Brain microvascular endothelial cell (primary cell): Measurements from ENCODE around the gene FAM131C.

Experiments used
- DNase-seq: peaks from one replicate; pipeline ENCODE4 v3.0.0-alpha.2; 2020
- H3K27ac ChIP-seq: fragments of 250-450 bp; sonication (Bioruptor Pico); 2 replicates; pipeline ENCODE4 v1.5.1; 2020; ENCODE audit warnings: mild to moderate bottlenecking, moderate library complexity
- H3K27me3 ChIP-seq: fragments of 250-450 bp; sonication (Bioruptor Pico); replicated peaks from 2 replicates; pipeline ENCODE4 v1.5.1; 2020; ENCODE audit warnings: mild to moderate bottlenecking
- H3K36me3 ChIP-seq: fragments of 250-450 bp; sonication (Bioruptor Pico); replicated peaks from 2 replicates; pipeline ENCODE4 v1.5.1; 2020; ENCODE audit warnings: mild to moderate bottlenecking
- H3K4me3 ChIP-seq: 2 replicates; pipeline ENCODE4 v1.5.1; 2011; ENCODE audit warnings: low read depth, mild to moderate bottlenecking, control low read depth, low read length, moderate library complexity
- in situ Hi-C: cut with HindIII; loops from 2 replicates; pipeline ENCODE4 v1.10.0; 2017; ENCODE audit warnings: low sequenced_read_pairs, low pct_ligation_motif_present
- TF ChIP-seq, protein P1 (sequence below): IDR thresholded peaks from 2 replicates; pipeline ENCODE4 v1.5.1; 2011; ENCODE audit warnings: low read depth, mild to moderate bottlenecking, moderate library complexity, low read length, control low read depth, inconsistent platforms; ENCODE audit errors: missing control alignments

The FAM131C gene

DNA sequence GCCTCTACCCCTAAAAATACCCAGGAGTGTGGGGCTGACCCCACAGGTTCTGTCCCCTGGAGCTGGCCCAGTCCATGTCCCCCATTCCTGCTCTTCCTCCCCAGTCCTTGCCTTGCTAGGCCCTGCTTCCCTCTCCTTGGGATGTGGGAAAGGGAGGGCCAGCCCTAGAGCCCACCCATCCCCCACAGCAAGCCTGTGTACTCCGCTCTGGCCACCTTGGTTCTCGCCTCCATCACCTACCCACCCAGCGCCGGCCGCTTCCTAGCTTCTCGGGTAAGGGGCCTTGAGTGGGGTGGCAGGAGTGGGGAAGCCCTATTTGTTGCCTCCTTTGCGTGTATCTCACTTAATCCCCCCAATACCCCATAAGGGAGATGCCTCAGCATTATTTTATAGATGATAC, 23.1 kb downstream of the FAM131C start:
- DNase-seq = no peak
- no peak overlapping the region for H3K27ac ChIP-seq
- in situ Hi-C loops = no loop called here
- H3K4me3 ChIP-seq = no peak overlapping the region
- H3K36me3 ChIP-seq = no peaks in the 10 kb centered on the region
- no peaks in the 10 kb centered on the region for H3K27me3 ChIP-seq
- TF ChIP-seq, protein P1, sequence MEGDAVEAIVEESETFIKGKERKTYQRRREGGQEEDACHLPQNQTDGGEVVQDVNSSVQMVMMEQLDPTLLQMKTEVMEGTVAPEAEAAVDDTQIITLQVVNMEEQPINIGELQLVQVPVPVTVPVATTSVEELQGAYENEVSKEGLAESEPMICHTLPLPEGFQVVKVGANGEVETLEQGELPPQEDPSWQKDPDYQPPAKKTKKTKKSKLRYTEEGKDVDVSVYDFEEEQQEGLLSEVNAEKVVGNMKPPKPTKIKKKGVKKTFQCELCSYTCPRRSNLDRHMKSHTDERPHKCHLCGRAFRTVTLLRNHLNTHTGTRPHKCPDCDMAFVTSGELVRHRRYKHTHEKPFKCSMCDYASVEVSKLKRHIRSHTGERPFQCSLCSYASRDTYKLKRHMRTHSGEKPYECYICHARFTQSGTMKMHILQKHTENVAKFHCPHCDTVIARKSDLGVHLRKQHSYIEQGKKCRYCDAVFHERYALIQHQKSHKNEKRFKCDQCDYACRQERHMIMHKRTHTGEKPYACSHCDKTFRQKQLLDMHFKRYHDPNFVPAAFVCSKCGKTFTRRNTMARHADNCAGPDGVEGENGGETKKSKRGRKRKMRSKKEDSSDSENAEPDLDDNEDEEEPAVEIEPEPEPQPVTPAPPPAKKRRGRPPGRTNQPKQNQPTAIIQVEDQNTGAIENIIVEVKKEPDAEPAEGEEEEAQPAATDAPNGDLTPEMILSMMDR = no peak

DNA sequence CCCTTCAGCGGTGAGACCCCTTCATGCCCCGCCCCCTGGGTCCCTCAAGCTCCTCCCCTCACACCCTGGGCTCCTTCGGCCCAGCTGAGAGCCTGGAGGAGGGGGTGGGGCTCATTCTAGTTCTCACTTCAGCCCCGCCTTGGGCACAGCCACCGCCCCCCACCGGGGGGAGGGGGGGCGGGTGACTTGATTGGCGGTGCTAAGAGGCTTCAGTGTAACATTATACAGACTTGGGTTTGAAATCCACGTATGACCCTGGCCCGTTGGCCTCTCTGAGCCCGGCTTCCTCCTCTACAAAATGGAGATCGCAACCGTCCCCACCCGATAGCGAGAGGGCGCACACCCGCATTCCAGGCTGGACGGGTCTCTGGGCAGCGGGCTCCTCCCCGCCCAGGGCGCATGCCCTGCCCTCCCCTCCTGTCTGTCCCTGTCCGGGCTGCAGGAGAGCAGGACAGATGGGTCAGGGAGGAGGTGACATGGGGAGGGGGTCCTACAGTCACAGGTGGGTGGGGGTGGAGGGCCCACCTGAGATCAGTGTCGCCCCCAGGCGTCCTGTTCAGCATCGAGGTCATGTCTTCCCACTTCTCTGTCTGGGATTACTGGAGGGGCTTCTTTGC, 24.8 kb downstream of the FAM131C start:
- in situ Hi-C loops = no loop called here
- Histone ChIP-seq H3K4me3 (peak overlapping the region; percentile 33), H3K27ac (no peak overlapping the region), H3K36me3 (no peaks in the 10 kb centered on the region), H3K27me3 (no peaks in the 10 kb centered on the region)
- TF ChIP-seq, protein P1 = no peak
- DNase-seq = no peak

DNA sequence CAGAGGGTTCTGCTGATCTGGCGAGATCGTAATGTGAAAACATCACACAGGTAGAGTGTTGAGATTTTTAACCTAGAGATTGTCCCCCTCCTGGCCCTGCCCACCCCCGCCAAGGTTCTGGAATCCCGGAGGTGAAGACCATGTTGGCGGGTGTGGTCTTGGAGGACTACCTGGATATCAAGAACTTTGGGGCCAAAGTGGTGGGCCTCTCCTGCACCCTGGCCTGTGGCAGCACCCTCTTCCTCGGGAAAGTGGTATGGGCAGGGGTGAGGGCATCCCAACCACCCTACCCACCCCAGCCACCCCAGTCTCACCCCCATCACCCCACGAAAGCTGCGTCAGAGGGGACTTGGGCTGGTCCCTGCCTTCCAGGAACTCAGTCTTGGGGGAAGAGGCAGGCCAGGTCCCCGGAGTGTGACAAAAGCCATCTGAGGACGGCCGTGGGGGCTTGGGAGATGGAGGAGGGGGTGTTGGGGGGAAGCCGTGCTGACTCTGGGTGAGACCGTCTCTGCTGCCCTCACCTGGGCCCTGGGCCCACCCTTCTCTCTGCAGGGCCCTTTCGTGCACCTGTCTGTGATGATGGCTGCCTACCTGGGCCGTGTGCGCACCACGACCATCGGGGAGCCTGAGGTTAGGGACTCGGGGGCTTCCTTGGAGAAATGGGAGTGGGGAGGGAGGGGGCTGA, 25.5 kb downstream of the FAM131C start:
- Histone ChIP-seq H3K27ac (no peak overlapping the region), H3K27me3 (no peaks in the 10 kb centered on the region), H3K36me3 (no peaks in the 10 kb centered on the region), H3K4me3 (no peak overlapping the region)
- TF ChIP-seq, protein P1 = no peak
- DNase-seq = no peak
- in situ Hi-C loops = no loop called here

DNA sequence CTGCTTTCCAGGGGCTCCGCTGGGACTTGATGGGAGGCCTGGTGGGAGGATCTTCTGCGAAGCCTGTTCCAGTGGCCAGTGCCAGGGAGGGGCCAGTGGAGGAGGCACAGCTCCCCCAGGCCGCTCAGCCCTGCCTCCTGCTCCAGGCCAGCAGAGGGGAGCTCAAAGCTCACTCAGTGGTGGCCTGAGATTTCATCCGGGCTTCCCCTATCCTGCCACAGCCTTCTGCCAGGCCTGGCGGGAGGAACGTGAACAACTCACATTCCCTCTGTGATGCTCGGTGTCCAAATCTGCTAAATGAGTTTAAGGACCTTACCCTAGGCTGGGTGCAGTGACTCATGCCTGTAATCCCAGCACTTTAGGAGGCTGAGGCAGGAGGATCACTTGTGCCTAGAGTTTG, 26.6 kb downstream of the FAM131C start:
- in situ Hi-C loops = no loop called here
- Histone ChIP-seq H3K27ac (no peak overlapping the region), H3K4me3 (no peak overlapping the region), H3K27me3 (no peaks in the 10 kb centered on the region), H3K36me3 (no peaks in the 10 kb centered on the region)
- no peak for DNase-seq
- TF ChIP-seq, protein P1 = no peak

DNA sequence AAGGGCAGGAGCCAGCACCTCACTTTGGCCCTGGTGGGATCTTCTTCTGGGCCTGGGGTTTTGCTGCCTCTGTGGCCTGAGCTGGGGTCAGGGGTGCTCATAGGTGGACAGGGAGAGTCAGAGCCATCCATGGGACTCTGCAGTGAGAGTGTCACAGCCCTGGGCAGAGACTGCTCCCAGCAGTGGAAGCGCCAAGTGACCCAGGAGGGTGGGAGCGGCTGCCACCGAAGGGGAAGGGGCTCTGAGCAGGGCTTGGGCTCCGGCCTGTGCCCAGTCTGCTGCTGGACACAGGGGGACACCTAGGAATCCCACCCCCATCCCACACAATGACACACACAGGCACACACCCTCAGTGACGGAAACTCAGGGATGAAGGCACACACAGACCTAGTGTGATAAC, 29.5 kb downstream of the FAM131C start:
- TF ChIP-seq, protein P1 = no peak
- Histone ChIP-seq H3K36me3 (no peaks in the 10 kb centered on the region), H3K27ac (no peak overlapping the region), H3K27me3 (no peaks in the 10 kb centered on the region), H3K4me3 (no peak overlapping the region)
- no peak for DNase-seq
- in situ Hi-C loops = no loop called here
